ENCODE results near the gene MRPL11.

DNA sequence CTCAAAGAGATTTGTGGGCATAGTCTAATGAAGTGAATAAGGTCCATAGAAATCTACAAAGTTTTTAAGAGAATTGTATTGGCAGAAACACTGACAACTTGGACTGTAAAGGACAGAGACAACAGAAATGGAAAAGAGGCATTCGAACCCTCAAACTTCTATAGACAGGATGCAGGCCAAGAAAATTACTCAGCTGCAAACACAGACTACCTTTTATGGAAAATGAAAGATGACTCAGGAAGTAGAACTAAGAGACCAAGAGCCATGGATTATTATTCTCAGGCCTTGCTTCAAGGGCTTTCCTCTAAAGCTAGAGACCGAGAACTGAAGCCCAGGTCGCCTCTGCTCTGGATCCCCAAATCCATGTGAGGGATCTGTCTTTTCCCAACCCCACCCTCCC lies 24.3 kb upstream of the MRPL11 start:
- TF ChIP-seq, protein P1, sequence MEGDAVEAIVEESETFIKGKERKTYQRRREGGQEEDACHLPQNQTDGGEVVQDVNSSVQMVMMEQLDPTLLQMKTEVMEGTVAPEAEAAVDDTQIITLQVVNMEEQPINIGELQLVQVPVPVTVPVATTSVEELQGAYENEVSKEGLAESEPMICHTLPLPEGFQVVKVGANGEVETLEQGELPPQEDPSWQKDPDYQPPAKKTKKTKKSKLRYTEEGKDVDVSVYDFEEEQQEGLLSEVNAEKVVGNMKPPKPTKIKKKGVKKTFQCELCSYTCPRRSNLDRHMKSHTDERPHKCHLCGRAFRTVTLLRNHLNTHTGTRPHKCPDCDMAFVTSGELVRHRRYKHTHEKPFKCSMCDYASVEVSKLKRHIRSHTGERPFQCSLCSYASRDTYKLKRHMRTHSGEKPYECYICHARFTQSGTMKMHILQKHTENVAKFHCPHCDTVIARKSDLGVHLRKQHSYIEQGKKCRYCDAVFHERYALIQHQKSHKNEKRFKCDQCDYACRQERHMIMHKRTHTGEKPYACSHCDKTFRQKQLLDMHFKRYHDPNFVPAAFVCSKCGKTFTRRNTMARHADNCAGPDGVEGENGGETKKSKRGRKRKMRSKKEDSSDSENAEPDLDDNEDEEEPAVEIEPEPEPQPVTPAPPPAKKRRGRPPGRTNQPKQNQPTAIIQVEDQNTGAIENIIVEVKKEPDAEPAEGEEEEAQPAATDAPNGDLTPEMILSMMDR (IDR thresholded peaks at IDR 0.05; ENCODE audit: extremely low read depth in 1 of 2, insufficient read depth in 1 of 2, low read depth in 1 of 2, low read length in 2 of 2): no peak
- TF ChIP-seq, protein P2, sequence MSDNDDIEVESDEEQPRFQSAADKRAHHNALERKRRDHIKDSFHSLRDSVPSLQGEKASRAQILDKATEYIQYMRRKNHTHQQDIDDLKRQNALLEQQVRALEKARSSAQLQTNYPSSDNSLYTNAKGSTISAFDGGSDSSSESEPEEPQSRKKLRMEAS (IDR thresholded peaks at IDR 0.05; ENCODE audit: insufficient read depth, insufficient read length): no peak
- TF ChIP-seq POLR2A (IDR thresholded peaks at IDR 0.05; ENCODE audit: low read depth, low read length): no peak
